ENCODE data around the gene TIMM22.
A peak's percentile ranks its signal among the peaks of the same experiment; 100 is the strongest.
"Not testable (repeated sequence)": the region's sequence is repeated elsewhere in the genome, so short reads cannot be mapped to it uniquely, and the experiment has no call there.

Gene TIMM22

DNA sequence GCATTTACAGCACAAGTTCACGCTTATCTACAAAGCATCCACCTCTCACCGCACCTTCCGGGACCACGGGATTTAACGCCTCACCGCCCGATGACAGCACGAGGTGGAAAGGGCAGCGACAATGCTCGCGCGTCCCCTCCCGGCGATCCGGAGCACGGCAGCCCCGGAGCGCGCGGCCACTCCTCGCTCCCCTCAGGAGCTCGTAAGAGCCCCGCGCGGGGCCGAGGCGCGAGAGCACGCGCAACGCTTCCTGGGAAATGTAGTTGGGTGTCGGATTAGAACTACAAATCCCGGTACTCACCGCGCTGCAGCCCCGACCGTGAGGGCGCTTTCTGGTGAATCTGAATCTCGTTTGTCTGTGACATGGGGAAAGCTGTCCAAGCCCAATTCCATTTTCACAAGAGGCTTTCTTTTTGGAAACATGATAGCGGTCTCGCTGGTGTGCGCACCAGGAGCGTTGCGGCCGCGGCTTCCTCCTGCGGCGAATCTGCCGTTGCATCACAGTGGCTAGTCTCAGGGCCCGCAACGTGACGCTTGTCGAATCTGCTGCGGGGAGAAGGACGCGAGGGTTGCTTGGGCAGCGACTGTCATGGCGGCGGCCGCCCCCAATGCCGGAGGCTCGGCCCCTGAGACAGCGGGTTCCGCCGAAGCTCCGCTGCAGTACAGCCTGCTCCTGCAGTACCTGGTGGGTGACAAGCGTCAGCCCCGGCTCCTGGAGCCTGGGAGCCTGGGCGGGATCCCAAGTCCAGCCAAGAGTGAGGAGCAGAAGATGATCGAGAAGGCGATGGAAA, at the start of gene TIMM22:
TSS of gene TIMM22 (plus strand) at position 576 of the 791 bp plus-strand sequence. CDS start at position 590, 14 bp downstream.
- DNase-seq = peak; percentile 81 to 92 (median 86)

DNA sequence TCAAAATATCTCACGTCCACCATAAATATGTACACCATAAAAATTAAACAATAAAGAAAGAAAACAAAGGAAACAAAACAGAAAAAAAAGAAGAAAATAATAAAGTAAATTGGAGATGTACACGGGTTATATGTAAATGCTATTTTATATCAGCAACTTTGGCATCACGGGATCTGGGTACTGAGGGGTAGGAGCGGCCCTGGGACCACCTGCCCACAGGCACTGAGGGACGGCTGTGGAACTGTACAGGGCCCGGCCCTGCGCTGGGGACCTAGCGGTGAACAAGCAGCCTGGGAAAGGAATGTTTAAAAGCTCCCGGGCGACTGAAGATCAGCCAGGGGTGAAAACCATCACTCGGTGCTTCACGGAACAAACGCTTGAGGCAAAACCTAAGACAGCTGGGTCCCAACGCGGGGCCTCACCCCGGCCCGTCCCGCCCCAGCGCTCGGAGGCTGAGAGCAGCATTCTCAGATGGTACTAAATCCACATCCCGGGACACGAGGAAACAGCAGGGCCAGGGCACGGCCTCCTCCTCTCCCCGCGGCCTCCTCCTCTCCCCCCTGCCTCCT, 48.6 kb upstream of the TIMM22 start:
- DNase-seq = no peak

DNA sequence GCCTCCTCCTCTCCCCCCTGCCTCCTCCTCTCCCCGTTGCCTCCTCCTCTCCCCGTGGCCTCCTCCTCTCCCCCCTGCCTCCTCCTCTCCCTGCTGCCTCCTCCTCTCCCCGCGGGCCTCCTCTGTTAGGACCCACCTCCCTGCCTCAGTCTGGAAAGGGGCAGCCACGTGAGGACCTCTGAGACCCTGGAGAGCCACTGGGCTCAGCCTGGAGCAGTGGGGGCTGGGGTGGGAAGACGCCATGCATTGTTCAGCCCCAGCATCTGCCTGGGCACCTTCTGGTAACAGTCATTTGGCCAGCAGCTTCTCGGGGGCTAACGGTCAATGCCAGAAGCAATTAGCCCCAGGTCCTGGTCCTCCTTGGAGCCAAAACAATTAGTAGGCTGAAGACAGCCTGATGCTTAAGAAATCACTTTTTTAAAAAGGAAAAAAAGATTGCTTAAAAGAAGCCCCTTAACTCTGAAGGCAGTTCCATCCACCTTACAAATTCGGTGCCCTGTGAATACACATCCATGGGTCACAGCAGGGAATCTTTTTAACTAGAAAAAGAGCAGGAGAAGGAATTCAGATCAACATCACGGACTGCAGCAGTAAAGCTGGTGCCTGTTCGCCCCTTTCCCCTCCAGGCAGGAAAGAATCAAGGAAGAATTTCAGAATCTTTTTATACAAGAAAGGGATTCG, 47.2 kb upstream of the TIMM22 start:
- DNase-seq = no peak

DNA sequence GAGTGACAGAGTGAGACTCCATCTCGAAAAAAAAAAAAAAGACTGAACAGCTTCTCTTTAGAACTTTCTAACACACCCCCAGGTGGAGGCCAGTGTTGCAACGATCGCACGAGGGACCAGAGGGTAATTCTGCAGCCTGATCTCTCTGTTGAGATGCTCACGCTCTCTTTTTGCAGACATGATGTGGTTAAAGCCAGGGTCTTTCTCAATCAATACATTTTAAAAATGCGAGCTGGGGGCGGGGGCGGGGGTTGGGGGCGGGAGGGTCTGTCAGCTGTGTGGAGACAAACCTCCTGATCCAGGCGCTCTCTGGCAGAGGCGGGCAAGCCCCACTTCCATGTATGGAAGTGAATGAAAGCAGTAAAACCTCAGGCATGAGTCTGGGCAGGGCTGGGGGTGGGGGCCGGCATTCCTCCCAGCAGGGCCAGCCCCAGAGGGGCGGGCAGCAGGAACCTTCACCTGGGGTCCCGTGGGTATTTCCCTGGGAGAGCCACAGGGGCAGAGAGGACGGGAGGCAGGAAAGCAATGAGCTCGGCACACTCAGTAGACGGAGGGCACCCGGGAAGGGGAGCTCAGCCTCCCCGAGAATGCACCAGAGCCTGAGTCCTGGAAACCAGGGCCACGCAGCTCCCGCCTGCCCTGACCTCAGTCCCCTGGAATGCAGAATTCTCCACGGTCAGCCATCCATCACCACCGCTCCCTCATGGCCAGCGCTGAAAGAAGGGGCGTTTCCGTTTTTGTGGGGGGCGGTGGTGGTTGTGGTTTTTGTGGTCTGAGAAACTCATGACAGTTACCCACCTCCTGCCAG, 45.4 kb upstream of the TIMM22 start:
- no peak for DNase-seq

DNA sequence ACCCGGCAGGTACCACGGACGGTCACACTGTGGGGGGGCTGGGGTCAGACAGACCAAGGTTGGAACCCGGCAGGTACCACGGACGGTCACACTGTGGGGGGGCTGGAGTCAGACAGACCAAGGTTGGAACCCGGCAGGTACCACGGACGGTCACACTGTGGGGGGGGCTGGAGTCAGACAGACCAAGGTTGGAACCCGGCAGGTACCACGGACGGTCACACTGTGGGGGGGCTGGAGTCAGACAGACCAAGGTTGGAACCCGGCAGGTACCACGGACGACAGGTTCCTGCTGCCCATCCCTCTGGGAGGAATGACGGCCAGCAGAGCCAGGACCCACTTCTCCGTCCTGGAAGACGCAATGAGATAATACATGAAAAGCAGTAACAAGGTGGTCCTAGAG, 44.3 kb upstream of the TIMM22 start:
- not testable (repeated sequence) for DNase-seq

DNA sequence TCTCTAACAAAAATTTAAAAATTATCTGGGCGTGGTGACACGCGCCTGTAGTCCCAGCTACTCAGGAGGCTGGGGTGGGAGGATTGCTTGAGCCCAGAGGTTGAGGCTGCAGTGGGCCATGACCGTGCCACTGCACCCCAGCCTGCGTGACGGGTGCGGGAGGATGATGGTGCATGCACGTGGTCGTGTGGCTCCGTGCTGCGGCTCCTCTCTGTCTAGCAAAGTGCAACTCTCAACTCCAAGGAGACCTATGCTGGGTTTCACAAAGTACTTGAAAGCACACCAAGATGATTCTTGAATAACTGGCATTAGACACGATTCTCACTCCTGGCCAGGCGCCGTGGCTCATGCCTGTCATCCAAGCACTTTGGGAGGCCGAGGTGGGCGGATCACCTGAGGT, 43.2 kb upstream of the TIMM22 start:
- DNase-seq = no peak

DNA sequence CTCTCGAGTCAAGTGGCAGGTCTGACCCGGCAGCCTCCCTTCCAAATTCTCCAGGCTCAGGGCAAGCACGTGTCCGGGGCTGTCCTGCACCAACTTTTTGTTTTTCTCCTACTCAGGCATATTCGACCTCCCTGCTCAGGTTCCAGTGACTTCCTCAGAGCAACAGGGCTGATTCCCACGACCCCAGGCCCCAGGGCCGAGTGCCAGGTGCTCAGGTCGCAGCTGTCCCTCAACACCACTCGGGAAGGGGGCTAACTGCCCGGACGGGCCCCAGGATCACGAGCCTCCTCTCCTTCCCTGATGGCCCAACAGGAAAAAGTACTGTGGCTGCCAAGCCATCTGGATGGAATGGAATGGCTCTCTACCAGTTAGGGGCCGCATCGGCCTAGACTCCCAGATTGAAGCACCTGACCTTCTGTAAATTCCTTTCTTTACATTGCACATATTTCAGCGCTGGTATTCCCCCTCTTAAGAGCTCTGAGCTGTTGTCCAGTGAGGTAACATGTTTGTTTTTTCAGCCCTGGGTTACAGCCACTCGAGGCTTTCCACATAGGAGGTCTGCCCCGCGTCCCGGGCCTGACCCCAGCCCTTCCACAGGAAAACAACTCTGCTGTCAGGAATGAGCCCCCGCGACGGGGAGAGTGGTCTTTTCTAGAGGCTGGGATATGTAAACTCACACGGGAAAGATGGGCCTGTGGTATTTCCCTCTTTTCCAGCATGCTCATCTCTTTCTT, 42.3 kb upstream of the TIMM22 start:
- no peak for DNase-seq

DNA sequence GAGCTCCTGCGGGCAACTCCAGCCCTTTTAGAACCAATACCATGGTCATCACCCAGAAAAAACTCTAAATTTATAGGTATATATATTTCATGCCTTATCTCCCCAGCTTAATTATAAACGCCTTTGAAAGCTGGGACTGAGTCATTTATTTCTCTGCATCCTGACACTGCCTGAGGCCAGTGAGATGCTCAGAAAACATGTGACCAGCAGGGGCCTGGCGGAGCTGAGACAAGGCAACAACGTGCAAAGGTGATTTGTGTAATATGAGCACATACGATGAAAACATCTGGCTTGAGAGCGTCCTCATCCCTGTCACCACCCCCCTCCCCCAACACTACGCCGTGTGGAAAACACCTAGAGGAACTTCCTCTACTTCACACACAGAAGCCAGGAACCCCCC, 40.0 kb upstream of the TIMM22 start:
- DNase-seq = no peak

DNA sequence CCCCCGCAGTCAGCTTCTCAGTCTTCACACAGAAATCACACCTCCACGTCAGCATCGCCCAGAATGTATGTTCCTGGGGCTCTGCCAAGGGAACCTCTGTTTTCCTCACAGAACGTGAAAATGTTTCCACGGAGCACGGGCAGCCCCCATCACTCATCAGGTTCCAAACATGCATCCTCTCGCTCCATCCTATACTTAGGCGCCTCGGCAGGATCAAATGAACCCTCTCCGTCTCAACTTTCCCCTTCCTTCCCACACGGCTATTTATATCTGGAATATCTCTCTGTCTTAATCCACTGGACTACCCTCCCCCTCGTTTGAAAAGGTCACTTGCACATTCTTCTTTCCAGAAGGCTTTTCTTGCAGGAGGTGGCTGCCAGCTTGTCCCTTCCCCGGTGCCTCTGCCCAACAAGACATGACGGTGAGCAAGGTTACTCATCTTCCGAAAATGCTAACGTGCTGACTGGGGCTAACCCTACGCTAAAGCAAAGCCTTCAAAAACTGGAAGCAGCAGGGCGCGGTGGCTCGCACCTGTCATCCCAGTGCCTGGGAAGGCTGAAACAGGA, 39.0 kb upstream of the TIMM22 start:
- DNase-seq = no peak

DNA sequence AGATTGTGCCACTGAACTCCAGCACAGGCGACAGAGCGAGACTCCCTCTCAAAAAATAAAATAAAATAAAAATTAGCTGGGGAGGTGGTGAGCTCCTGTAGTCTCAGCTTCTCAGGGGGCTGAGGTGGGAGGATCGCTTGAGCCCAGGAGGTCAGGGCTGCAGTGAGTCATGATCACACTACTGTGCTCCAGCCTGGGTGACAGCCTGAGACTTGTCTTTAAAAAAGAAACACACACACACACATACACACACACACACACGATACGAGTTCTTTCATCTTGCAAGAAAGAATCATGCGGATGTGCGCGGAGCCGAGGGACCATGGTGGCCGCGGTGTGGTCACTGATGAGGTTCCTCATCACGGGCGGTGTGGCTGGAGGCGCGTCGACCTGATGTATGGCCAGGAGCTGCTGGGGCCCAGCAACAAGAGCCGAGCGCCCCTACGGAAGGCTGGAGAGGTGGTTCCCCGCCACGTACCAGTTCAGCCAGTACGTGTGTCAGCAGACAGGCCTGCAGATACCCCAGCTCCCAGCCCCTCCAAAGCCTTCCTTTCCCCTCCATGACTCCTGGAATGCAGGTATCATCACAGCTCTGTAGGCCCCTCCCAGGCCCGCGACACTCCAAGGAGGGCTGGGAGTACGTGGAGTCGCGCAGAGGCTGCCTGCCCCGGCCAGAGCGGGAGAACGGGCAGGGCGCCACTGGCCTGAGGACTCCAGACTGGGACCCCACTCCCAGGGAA, 38.0 kb upstream of the TIMM22 start:
- no peak for DNase-seq

DNA sequence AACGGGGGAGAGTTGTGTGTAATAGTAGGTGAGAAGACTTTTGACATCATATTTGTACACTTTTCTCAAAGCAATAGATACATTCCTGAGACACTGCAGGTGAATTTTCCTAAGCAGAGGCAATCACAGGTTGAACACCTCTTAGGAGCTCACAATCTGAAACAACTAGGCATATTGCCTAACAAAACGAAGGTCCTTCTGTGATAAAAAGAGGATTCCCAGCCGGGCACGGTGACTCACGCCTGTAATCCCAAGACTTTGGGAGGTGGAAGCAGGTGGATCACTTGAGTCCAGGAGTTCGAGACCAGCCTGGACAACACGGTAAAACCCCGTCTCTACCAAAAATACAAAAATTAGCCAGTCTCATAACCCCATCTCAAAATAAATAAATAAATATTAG, 34.8 kb upstream of the TIMM22 start:
- no peak for DNase-seq

DNA sequence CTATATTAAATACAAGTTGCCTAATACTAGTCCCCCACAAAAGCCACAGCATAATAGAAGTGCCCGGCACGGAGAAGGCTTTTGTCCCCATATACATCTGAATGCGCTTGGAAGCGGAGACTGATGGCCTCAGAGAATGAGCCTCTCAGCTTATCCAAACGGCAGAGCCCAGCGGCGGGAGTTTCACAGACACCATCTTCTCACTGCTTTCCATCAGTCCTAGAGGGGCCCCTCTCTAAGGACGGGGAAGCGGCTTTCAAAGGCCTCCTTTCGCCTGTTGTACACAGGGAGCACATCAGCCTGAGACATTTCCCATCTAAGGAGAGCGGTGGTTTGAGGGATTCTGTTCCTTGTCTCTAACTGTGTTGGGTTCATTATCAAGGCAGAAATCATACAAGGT, 34.3 kb upstream of the TIMM22 start:
- DNase-seq = no peak

DNA sequence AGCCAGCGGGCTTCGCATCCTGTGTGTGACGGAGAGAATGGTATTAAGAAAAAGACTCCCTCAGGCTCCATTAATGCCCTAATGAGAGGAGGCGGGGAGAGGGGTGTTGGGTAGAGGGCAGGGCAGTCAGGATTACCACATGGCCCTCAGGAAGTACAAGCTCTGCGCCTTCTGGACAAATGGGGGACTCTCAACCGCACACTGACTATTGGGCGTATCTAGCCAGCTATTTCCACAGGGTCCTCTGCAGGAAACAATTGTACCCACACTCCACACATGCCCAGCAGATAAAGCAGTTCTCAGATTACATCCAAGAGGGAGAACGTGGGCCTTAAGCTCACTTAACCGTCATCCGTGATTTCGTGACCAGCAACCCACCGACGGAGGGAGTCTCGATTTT, 32.1 kb upstream of the TIMM22 start:
- DNase-seq = no peak

DNA sequence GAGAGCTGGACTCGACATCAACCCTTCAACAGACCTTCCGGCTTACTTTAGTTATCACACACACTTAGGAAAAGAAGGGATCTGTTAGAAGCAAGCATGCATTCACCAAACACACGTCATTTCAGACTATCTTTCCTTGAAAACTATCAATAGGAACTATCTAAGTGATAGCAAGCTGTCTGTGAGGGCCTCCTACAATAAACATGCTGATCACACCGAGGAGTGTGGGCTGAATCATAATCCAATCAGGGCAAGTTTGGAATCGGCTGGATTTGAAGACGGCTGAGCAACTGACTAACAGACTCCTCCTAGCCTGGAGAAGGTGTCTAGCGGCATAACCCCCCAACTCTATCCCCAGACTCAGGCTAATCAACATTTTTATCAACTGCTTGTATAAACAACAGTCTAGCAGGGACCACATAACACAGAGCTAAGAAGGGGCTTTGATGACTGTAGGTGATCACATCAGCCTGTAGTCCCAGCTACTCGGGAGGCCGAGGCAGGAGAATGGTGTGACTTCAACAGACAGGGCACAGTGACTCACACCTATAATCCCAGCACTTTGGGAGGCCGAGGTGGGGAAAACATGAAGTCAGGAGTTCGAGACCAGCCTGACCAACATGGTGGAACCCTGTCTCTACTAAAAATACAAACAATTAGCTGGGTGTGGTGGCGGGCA, 31.5 kb upstream of the TIMM22 start:
- DNase-seq = no peak

DNA sequence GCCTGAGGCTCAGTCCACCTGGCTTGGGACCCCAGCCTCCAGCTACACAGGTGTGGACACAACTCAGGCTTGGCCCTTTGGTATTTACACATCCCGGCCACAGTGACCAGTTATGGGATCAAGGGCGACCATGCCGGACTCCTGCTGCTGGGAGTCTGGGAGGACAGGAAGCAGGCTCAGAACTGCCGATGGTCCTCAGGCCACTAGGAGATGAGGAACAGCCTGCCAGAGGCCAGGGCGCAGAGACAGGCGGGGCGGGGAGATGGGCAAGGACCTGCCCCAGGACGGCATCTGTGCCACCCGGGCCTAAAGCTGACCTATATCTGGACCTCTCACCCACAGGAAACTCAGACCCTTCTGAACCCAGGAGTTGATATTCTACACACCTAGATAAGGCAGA, 29.8 kb upstream of the TIMM22 start:
- no peak for DNase-seq

DNA sequence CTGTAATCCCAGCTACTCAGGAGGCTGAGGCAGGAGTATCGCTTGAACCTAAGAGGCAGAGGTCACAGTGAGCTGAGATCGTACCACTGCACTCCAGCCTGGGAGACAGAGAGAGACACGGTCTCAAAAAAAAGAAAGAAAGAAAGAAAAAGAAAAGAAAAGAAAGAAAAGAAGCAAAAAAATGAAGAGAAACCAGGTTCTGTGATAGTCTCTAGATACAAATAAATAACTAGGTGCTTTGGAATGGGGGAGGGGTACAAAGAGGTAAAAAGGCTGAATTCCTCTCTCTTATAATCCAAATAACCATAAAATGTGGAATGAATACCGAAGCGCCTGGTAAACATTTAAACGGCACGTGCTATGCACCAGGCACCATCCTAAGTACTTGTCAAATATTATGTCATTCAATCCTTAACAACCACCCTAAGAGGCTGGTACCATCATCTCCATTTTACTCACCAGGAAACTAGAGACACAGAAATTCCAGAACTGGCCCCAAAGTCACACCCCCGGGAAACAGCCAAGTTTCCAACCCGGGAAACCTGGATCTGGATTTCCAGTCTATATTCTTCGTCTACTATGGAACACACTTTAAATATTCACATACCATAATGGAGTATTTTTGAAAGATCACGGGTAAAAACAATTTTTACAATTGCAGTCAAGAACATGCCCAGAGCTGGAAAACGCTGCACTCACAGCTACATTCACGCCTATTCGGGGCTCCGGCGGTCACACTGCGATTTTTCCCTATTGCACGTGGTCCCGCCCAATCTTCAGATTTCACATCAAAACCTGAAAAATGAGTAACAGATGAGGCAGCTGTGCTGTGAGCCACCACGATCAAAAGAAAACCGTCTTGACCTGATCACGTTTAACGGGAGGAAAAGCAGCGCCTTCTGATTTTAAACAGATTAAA, 27.9 kb upstream of the TIMM22 start:
- DNase-seq = no peak

DNA sequence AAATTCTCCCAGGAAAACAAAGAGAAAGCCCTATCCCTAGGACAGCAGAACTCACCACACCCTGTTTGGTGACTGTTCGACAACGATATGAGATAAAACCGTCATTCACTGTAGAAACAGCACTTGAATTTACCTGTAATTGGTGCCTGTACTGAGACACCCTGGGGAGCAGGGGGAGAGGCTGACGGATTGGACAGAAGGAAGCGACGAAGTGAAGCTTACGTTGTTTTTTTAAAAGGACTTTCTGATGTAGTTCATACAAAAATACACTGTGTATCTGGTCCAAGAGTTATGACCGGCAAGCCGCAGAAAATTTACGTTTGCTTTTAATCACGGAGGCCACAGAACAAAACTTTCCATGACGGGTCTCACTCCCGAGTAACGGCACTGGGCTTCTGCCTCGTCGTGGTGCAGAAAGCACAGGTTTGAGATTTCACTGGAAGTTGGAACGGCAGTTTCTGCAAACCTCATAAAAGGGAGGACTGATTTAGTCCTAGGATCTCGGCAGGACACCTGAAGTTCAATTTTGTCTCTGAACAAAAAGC, 27.0 kb upstream of the TIMM22 start:
- DNase-seq = no peak

DNA sequence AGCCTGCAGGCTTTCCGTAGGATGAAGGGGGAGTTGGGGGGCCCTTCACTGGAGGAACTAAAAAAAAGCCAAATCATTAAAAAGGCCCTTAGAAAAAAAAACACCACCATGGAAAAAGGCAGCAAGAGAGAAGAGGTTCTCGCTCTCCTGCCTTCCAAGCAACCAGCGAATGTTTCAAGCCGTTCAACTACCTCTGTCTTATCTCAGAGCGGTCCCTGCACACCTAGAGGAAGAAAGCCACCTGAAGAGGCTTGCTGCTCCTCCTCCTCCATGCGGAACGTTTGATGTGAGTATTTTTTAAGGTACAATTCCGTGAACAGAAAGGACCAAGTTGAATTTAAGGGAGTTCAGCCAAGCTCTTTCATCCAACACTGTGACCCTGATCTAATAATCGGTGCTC, 26.6 kb upstream of the TIMM22 start:
- DNase-seq = no peak

DNA sequence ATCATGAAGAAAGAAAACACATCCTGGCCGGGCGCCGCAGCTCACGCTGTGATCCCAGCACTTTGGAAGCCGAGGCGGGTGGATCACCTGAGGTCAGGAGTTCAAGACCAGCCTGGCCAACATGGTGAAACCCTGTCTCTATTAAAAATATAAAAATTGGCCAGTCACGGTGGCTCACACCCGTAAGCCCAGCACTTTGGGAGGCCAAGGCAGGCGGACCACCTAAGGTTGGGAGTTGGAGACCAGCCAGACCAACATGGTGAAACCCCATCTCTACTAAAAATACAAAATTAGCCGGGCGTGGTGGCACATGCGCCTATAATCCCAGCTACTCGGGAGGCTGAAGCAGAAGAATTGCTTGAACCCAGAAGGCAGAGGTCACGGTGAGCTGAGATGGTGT, 25.1 kb upstream of the TIMM22 start:
- not testable (repeated sequence) for DNase-seq

DNA sequence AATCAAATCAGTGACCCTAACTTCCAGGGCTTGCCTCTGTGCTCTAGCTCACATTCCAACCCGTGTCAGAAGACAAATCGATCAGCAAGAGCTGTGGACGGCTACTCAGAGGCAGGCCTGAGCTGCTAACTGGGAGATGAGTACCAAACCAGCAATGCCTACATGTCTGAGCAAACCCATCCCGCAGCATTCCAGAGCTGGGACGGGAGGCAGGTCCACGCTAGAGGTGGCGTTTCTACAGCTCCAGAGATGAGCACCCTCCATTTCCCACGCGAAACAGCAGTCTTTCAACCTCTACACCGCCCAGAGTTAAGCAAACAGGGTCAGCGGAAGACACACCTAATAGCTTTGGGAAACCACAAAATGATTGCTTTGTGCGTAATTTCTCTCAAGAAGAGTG, 23.9 kb upstream of the TIMM22 start:
- no peak for DNase-seq
